Measurements from ENCODE around the gene CHI3L1. TPM values are rescaled to one million over a fixed set of nuclear protein-coding genes. Genes with fewer than 3 reads are reported as not detected.

CHI3L1 gene
- polyA plus RNA-seq, 1 donor, result 0.22 TPM

DNA sequence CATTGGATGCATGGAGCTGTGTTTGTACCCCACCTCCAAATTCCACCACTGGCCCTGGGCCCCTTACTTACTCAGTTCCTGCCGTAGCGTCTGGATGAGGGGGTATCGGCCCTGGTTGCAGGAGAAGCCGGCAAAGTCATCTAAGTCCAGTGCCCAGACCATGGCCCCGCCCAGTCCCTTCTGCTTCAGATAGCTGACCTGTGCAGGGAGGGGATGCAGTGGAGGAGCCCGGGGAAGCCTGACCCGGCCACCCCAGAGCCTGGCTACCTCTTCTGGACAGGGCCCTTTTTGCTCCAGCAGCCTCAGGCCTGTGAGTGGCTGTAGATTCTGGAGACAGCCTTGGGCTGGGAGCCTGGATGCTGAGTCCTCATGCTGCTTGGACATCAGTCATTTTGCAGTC is 31.2 kb upstream of the CHI3L1 start:
- Histone ChIP-seq H3K4me3 (ENCODE audit: low read length) (no peak overlapping the region), H3K9me3 (ENCODE audit: control insufficient read depth, low read depth, low read length) (no peaks in the 10 kb centered on the region), H3K27ac (ENCODE audit: low read length) (no peak overlapping the region), H3K4me1 (ENCODE audit: control insufficient read depth, insufficient read depth, low read length) (no peaks in the 10 kb centered on the region), H3K36me3 (ENCODE audit: control insufficient read depth, insufficient read depth, low read length) (no peaks in the 10 kb centered on the region), H3K27me3 (ENCODE audit: control insufficient read depth, insufficient read depth, low read length) (peaks cover 7% of the 10 kb centered on the region)
- DNase-seq, result no peak
- no CpG with 5 or more reads among the region's 7 CpGs for whole genome bisulfite sequencing (ENCODE audit: insufficient coverage, low lambda C conversion rate)

DNA sequence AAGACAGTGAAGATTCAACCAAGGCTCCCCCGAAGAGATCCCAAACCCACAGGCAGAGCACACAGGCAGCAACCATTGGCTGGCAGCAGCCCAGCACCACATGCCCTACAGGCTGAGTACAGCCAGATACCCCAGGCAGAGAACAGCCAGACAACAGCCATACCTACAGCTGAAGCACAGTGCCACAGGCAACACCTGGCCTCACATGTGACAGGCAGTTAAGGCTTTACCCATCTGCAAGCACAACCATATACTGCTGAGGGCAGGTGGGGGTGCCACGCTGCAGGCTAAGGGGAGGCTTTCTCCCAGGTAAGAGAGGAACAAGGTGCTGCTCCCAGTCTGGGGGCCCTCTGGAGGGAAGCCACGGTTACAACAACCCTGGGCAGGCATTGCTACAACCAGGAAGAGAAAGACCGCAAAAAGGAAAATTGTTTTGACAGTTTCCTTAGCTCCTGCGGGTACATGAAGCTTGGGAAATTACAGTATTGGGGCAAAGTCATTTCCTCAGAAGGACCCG is 30.7 kb upstream of the CHI3L1 start:
- peaks cover 7% of the 10 kb centered on the region for H3K27me3 ChIP-seq (ENCODE audit: control insufficient read depth, insufficient read depth, low read length)
- H3K27ac ChIP-seq (ENCODE audit: low read length), result no peak overlapping the region
- no peaks in the 10 kb centered on the region for H3K36me3 ChIP-seq (ENCODE audit: control insufficient read depth, insufficient read depth, low read length)
- DNase-seq, result peak in 1 of 2 donors; percentile 38
- H3K4me3 ChIP-seq (ENCODE audit: low read length), result no peak overlapping the region
- WGBS (ENCODE audit: insufficient coverage, low lambda C conversion rate), result no CpG with 5 or more reads among the region's 6 CpGs
- no peaks in the 10 kb centered on the region for H3K4me1 ChIP-seq (ENCODE audit: control insufficient read depth, insufficient read depth, low read length)
- no peaks in the 10 kb centered on the region for H3K9me3 ChIP-seq (ENCODE audit: control insufficient read depth, low read depth, low read length)

DNA sequence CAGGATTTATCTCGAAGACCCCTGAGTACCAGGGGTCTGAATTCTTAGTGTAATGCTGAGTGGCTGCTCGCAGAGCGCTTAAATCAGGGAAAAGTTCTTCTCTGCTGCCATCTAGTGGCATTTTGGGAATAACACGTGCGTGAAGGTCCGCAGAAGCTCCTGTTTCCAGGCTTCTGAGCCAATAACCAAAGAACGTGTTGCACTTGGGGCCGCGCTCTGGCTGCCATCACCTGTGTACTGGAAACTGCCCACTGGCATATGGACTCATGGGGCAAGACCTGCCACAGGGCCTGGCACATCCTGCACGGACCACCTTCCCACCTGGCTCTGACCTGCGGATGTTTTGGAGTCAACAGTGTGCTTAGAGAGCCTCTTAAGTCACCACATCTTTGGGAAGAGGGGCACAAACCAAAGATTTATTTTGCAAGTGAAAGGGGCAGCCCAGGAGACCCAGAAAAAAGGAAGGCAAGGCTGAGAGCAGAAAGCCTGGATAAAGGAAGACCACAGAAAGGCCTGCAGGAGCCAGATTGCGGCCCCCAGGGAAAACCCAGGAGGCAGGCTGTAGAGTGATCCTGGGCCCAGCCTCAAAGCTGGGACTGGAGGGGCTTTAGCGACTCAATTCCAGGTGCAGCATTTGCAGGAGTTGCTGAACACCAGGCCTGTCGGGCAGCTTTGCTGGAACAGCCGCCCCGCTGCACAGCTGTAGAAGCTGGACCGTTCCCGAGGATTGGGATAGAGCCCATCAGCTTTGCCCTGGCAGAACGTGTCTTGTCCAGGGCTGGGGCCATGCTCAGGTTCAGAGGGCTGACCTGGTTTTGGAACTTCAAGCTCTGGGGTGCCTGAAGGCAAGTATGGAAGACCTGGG is 30.0 kb upstream of the CHI3L1 start:
- no peak overlapping the region for H3K27ac ChIP-seq (ENCODE audit: low read length)
- peak; percentile 51 to 62 for DNase-seq
- H3K36me3 ChIP-seq (ENCODE audit: control insufficient read depth, insufficient read depth, low read length), result no peaks in the 10 kb centered on the region
- no peaks in the 10 kb centered on the region for H3K4me1 ChIP-seq (ENCODE audit: control insufficient read depth, insufficient read depth, low read length)
- no peak overlapping the region for H3K4me3 ChIP-seq (ENCODE audit: low read length)
- H3K27me3 ChIP-seq (ENCODE audit: control insufficient read depth, insufficient read depth, low read length), result peaks cover 7% of the 10 kb centered on the region
- no CpG with 5 or more reads among the region's 19 CpGs for WGBS (ENCODE audit: insufficient coverage, low lambda C conversion rate)
- no peaks in the 10 kb centered on the region for H3K9me3 ChIP-seq (ENCODE audit: control insufficient read depth, low read depth, low read length)

DNA sequence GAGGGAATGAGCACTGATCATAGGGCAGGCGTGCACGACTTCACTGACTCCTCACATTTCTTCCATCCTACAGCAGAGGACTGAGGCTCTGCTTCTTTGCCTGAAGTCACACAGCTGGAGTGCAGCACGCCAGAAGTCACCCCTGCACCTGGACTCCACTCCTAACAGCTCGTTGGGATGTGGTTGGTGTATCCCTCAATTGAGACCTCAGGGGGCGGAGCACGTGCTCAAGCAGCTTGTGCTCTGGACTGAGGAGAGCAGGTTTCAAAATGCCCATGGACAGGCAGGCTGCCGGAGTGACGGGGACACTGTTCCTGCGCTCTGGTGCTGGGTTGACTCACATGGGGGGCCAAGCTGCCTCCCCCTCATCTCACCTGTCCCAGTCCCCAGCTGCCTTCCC is 29.1 kb upstream of the CHI3L1 start:
- Histone ChIP-seq H3K27me3 (ENCODE audit: control insufficient read depth, insufficient read depth, low read length) (peaks cover 7% of the 10 kb centered on the region), H3K4me1 (ENCODE audit: control insufficient read depth, insufficient read depth, low read length) (no peaks in the 10 kb centered on the region), H3K9me3 (ENCODE audit: control insufficient read depth, low read depth, low read length) (no peaks in the 10 kb centered on the region), H3K4me3 (ENCODE audit: low read length) (no peak overlapping the region), H3K27ac (ENCODE audit: low read length) (no peak overlapping the region), H3K36me3 (ENCODE audit: control insufficient read depth, insufficient read depth, low read length) (no peaks in the 10 kb centered on the region)
- WGBS (ENCODE audit: insufficient coverage, low lambda C conversion rate), result no CpG with 5 or more reads among the region's 9 CpGs
- peak in 1 of 2 donors; percentile 8 for DNase-seq

DNA sequence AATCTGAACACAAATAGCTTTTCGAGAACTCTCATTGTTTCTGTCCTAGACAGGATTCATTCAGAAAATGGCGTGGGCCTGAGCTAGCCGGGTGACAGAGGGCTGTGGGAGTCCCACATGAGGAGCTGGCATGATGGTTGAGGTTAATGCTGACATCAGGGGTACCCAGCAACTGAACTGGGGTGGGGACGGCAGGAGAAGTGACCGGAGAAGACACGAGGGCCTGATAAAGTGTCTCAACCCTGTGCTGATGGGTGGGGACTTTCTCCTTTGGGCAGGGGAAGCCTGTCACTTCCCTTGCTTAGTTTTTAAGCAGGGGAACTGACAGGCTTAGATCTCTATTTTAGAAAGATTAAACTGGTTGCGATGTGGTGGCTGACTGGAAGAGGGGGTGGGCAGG is 28.4 kb upstream of the CHI3L1 start:
- Histone ChIP-seq H3K36me3 (ENCODE audit: control insufficient read depth, insufficient read depth, low read length) (no peaks in the 10 kb centered on the region), H3K27ac (ENCODE audit: low read length) (no peak overlapping the region)

DNA sequence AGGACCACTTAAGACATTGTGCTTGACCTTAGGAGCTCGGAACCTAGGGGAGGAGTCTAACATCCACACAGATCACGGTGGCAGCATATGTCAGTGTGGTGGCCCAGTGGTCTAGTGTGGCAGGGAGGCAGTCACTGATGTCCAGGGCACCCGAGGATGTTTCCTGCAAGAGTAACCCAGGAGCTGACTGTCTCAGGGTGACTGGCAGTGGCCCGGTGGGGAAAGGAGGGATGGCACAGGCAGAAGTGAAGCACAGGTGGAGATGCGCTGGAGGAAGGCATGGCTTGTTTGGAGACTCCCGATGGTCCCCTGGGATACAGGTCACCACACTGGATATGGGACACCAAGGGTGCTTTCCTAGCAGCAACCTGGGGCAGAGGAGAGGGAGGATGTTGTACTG is 26.6 kb upstream of the CHI3L1 start:
- no CpG with 5 or more reads among the region's 6 CpGs for WGBS (ENCODE audit: insufficient coverage, low lambda C conversion rate)
- Histone ChIP-seq H3K4me1 (ENCODE audit: control insufficient read depth, insufficient read depth, low read length) (no peaks in the 10 kb centered on the region), H3K4me3 (ENCODE audit: low read length) (no peak overlapping the region)

More for the DNA sequence above, 28.4 kb upstream of the CHI3L1 start:
- H3K27me3 ChIP-seq (ENCODE audit: control insufficient read depth, insufficient read depth, low read length), result peaks cover 6% of the 10 kb centered on the region
- no peak overlapping the region for H3K4me3 ChIP-seq (ENCODE audit: low read length)
- no peaks in the 10 kb centered on the region for H3K9me3 ChIP-seq (ENCODE audit: control insufficient read depth, low read depth, low read length)
- H3K4me1 ChIP-seq (ENCODE audit: control insufficient read depth, insufficient read depth, low read length), result no peaks in the 10 kb centered on the region
- DNase-seq, result no peak
- no CpG with 5 or more reads among the region's 7 CpGs for WGBS (ENCODE audit: insufficient coverage, low lambda C conversion rate)

DNA sequence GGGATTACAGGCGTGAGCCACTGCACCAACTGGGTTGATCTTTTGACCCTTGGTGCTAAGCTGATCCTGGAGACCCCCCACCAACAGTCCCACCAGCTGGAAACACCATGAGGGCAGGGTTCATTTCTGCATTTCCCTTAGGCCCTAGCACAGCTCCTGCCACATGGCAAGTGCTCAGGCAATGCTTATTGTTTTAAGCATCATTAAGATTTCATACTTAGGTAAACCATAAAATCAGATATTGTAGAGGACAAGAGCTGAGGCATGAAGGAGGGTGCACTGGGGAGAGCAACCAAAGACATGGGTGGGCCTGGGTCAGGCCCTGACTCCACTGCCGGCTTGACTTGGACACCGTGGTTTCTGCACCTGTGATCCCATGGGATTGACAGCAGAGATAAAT is 25.3 kb upstream of the CHI3L1 start:
- no peak overlapping the region for H3K4me3 ChIP-seq (ENCODE audit: low read length)
- H3K4me1 ChIP-seq (ENCODE audit: control insufficient read depth, insufficient read depth, low read length), result no peaks in the 10 kb centered on the region
- no peaks in the 10 kb centered on the region for H3K9me3 ChIP-seq (ENCODE audit: control insufficient read depth, low read depth, low read length)
- no peak for DNase-seq
- H3K27me3 ChIP-seq (ENCODE audit: control insufficient read depth, insufficient read depth, low read length), result peaks cover 4% of the 10 kb centered on the region
- H3K27ac ChIP-seq (ENCODE audit: low read length), result no peak overlapping the region
- no CpG with 5 or more reads among the region's 3 CpGs for WGBS (ENCODE audit: insufficient coverage, low lambda C conversion rate)
- no peaks in the 10 kb centered on the region for H3K36me3 ChIP-seq (ENCODE audit: control insufficient read depth, insufficient read depth, low read length)

More for the DNA sequence above, 26.6 kb upstream of the CHI3L1 start:
- Histone ChIP-seq H3K36me3 (ENCODE audit: control insufficient read depth, insufficient read depth, low read length) (no peaks in the 10 kb centered on the region), H3K27me3 (ENCODE audit: control insufficient read depth, insufficient read depth, low read length) (peaks cover 5% of the 10 kb centered on the region), H3K9me3 (ENCODE audit: control insufficient read depth, low read depth, low read length) (no peaks in the 10 kb centered on the region), H3K27ac (ENCODE audit: low read length) (no peak overlapping the region)
- no peak for DNase-seq

DNA sequence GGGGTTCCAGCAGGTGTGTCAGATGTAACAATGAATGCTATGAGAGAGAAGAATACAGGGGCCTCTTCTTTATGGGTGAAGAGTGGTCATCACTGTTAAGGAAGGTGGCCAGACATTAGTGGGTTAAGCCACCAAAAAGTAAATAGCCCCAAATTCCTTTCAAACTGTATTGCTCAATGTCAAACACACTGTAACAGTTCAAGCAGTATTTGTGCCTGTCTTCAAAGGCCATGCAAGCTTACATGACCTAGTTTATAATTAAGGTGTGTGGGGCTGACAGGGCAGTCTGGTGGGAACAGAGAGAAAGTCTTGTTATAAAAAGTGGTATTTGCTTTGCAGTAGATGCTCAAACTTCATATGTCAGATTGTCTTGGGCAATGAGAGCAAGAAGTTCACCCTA is 24.5 kb upstream of the CHI3L1 start:
- no peak for DNase-seq
- no peaks in the 10 kb centered on the region for H3K36me3 ChIP-seq (ENCODE audit: control insufficient read depth, insufficient read depth, low read length)
- no peak overlapping the region for H3K4me3 ChIP-seq (ENCODE audit: low read length)
- no peaks in the 10 kb centered on the region for H3K9me3 ChIP-seq (ENCODE audit: control insufficient read depth, low read depth, low read length)
- H3K4me1 ChIP-seq (ENCODE audit: control insufficient read depth, insufficient read depth, low read length), result no peaks in the 10 kb centered on the region
- H3K27me3 ChIP-seq (ENCODE audit: control insufficient read depth, insufficient read depth, low read length), result peaks cover 4% of the 10 kb centered on the region
- H3K27ac ChIP-seq (ENCODE audit: low read length), result no peak overlapping the region

DNA sequence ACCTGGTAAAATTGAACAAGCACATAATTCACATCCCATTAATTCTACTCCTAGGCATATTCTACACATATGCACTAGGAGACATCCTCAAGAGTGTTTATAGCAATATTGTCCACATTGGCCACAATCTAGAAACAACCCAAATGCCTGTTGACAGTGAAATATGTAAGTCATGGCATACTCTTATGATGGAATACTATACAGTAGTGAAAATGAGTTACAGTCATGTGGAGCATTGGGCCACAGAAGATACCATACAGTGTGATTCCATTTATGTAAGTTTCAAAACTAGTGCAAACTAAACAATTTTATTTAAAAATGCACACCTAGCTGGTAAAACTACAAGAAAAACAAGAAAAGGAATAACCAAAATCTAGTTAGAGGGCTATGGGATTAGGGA is 23.8 kb upstream of the CHI3L1 start:
- no peak overlapping the region for H3K4me3 ChIP-seq (ENCODE audit: low read length)
- no peaks in the 10 kb centered on the region for H3K36me3 ChIP-seq (ENCODE audit: control insufficient read depth, insufficient read depth, low read length)
- H3K27me3 ChIP-seq (ENCODE audit: control insufficient read depth, insufficient read depth, low read length), result peaks cover 2% of the 10 kb centered on the region
- H3K27ac ChIP-seq (ENCODE audit: low read length), result no peak overlapping the region
- no peaks in the 10 kb centered on the region for H3K4me1 ChIP-seq (ENCODE audit: control insufficient read depth, insufficient read depth, low read length)
- no peak for DNase-seq
- H3K9me3 ChIP-seq (ENCODE audit: control insufficient read depth, low read depth, low read length), result no peaks in the 10 kb centered on the region

DNA sequence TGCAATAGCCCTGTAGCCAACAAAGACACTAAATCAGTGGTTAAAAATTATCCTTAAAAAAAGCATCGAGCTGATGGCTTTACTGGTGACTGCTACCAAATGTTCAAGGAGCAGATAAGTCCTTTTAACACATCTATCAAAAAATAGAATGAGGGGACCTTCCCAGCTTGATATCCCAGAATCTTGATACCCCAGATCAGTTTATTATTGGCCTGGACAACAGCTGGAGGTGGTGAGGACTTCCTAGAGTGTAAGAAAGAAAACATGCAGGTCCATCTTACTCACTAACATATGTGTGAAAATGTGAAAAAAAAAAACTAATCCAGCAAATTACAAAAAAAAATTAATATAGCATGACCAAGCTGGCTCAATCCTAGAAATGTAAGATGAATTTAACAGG is 21.7 kb upstream of the CHI3L1 start:
- Histone ChIP-seq H3K4me3 (ENCODE audit: low read length) (no peak overlapping the region), H3K36me3 (ENCODE audit: control insufficient read depth, insufficient read depth, low read length) (no peaks in the 10 kb centered on the region), H3K27ac (ENCODE audit: low read length) (no peak overlapping the region), H3K27me3 (ENCODE audit: control insufficient read depth, insufficient read depth, low read length) (peaks cover 2% of the 10 kb centered on the region), H3K9me3 (ENCODE audit: control insufficient read depth, low read depth, low read length) (no peaks in the 10 kb centered on the region), H3K4me1 (ENCODE audit: control insufficient read depth, insufficient read depth, low read length) (no peaks in the 10 kb centered on the region)
- DNase-seq, result no peak
- no CpG with 5 or more reads among the region's 1 CpG for WGBS (ENCODE audit: insufficient coverage, low lambda C conversion rate)

DNA sequence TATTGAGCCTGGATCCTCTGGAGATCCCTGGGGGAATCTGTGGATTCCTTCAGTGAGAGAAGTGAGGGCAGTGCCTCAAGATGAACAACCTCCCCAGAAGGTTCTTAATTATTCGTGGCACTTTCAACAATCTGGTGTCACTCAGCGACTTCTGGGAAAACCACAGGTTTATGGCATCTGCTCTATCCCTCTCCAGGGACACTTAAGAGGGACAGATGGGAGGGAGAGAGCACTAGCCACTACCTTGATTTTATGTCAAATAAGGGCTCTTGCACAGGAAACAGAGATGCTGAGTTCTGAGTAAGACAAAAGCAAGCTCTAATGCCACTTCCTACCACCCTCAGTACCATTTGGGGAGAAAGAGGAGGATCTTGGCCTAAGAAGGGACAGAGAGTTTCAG is 21.2 kb upstream of the CHI3L1 start:
- no peak for DNase-seq
- WGBS (ENCODE audit: insufficient coverage, low lambda C conversion rate), result no CpG with 5 or more reads among the region's 2 CpGs
- H3K36me3 ChIP-seq (ENCODE audit: control insufficient read depth, insufficient read depth, low read length), result no peaks in the 10 kb centered on the region
- peaks cover 2% of the 10 kb centered on the region for H3K27me3 ChIP-seq (ENCODE audit: control insufficient read depth, insufficient read depth, low read length)
- H3K9me3 ChIP-seq (ENCODE audit: control insufficient read depth, low read depth, low read length), result no peaks in the 10 kb centered on the region
- H3K4me3 ChIP-seq (ENCODE audit: low read length), result no peak overlapping the region
- H3K4me1 ChIP-seq (ENCODE audit: control insufficient read depth, insufficient read depth, low read length), result no peaks in the 10 kb centered on the region
- H3K27ac ChIP-seq (ENCODE audit: low read length), result no peak overlapping the region
